Stimulated activated CD4-positive, alpha-beta T cell treated with anti-CD3 and anti-CD28 coated beads, Interleukin-12 subunit alpha, Interleukin-12 subunit beta, amount 100 ng/mL, for 48 hours (primary cell): Measurements from ENCODE around the gene HDC.

Experiments used
- DNase-seq, 3 donors: peaks; one replicate each; pipeline ENCODE4 v3.0.0-alpha.2; 2020; ENCODE audit warnings: low read depth in 2 of 3, low spot score in 1 of 3

HDC gene, protein sequence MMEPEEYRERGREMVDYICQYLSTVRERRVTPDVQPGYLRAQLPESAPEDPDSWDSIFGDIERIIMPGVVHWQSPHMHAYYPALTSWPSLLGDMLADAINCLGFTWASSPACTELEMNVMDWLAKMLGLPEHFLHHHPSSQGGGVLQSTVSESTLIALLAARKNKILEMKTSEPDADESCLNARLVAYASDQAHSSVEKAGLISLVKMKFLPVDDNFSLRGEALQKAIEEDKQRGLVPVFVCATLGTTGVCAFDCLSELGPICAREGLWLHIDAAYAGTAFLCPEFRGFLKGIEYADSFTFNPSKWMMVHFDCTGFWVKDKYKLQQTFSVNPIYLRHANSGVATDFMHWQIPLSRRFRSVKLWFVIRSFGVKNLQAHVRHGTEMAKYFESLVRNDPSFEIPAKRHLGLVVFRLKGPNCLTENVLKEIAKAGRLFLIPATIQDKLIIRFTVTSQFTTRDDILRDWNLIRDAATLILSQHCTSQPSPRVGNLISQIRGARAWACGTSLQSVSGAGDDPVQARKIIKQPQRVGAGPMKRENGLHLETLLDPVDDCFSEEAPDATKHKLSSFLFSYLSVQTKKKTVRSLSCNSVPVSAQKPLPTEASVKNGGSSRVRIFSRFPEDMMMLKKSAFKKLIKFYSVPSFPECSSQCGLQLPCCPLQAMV

DNA sequence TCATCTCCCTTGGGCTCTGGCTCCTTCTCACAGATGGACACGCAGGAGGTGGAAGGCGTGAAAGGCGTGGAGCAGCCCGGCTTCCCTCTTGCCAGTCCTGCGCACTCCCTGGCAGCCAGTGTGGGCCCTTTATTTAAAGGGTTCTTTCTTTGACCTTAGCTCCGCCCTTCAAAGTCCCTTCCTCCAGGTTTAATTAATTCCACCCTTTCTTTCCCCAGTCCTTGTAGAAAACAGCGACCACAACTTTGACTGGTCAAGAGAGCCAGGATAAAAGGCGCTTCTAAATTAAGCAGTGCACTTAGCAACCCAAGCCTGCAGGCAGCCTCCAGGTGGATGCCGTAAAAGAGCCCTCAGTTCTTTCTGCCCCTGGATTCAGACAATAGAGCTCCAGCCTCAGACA is at the start of gene HDC:
Gene HDC, minus strand, starts transcription at position 107 of the 400 bp plus-strand sequence. Its CDS starts 103 bp downstream, at position 4.
- DNase-seq = no peak

GRCh38 chr15:50312636-50313035 is 47.1 kb upstream of the HDC start:
- DNase-seq = no peak

GRCh38 chr15:50307799-50308198 is 42.3 kb upstream of the HDC start:
- no peak for DNase-seq

GRCh38 chr15:50304836-50305235 is 39.3 kb upstream of the HDC start:
- DNase-seq = no peak

DNA sequence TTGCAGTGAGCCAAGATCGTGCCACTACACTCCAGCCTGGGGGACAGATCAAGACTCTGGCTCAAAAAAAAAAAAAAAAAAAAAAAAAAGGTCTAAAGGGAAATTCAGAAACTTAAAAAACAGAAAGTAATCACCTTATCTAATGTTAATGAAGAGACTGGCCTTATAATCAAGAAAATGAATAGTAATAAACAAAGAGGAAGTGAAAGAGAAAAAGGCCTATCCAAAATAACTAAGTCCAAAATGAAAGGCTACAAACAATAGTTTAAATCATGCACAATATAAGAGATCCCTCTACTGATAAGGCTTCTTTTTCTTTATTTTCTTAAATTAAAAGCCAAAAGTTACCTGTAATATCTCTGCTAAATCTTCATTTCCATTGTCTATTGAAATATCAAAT is 37.1 kb upstream of the HDC start:
- no peak for DNase-seq

DNA sequence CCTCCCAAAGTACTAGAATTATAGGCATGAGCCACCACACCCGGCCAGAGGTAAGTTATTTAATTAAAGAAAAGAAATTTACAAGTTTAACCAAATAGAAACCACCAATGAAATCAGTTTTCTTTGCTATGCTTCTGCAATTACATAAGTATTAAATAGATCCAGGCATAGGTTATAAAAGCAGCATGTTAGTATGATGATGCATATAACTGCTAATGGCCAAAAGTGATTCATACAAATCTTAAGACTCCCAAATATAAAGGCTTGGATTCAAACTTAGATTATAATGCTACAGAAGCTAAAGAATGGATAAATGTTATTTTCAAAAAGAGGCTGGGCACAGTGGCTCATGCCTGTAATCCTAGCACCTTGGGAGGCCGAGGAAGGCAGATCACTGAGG is 32.8 kb upstream of the HDC start:
- no peak for DNase-seq

- DNase-seq = no peak
Measured at GRCh38 chr15:50295966-50296365, 30.4 kb upstream of the HDC start.

DNA sequence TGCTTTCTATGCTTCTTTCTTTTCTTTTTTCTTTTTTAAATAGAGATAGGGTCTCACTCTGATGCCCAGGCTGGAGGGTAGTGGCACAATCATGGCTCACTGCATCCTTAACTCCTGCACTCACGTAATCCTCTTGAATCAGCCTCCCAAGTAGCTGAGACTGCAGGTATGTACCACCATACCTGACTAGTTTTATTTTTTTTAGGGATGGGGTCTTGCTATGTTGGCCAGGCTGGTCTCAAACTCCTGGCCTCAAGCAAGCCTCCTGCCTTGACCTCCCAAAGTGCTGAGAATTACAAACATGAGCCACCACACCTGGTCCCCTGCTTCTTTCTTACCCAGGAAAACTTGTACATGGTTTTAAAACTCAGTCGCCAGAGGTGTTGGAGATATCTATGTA is 24.2 kb upstream of the HDC start:
- no peak for DNase-seq

DNA sequence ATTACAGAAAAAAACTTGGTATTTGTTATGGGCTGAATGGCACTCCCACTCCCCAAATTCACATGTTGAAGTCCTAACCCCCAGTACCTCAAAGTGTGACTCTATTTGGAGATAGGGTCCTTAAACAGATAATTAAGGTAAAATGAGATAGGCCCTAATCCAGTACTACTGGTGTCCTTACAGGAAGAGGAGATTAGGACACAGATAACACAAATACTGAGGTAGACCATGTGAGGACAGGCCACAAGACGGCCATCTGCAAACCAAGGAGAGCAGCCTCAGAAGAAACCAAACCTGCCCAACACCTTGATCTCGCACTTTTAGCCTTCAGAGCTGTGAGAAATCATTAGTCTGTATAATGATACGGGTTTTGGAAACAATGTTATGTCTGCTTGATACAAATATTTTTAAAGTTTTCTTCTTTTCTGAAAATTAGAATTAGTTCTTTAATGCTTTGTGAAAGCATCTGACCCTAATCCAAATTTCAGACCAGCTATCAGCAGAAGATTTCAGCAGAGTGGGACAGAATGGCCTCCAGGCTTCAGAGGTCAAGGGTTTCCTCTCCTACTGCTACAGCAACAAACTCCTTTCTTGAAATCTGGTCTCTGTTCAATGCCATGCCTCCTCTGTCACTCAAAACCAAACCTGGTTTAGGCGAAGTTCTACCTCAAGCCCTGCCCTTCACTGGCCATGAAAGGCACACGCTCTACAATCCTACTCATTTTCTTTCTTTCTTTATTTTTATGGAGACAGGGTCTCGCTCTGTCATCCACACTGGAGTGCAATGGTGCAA is 22.0 kb upstream of the HDC start:
- no peak for DNase-seq

GRCh38 chr15:50281427-50281826 is 15.9 kb upstream of the HDC start:
- DNase-seq = no peak

GRCh38 chr15:50280271-50280670 is 14.7 kb upstream of the HDC start:
- DNase-seq = no peak

- no peak for DNase-seq
Measured at GRCh38 chr15:50278496-50278895, 13.0 kb upstream of the HDC start.

DNA sequence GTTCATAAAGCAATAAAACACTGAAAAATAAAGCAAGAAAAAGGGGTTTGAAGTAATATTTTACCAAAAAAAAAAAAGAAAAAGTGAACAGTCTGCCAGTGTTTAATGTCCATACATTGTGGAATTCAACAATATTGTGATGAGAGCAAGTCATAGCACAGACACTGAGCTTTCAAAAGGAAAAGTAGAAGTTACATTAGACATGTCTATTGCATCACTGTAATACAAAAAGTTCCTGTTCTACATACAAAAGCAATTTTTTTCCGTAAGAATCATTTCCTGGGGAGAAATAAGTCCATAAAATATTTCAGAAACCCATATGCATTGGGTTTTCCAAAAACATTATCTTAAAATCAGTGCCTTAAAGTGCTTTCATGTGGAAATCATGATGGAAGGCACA is 11.8 kb upstream of the HDC start:
- no peak for DNase-seq

DNA sequence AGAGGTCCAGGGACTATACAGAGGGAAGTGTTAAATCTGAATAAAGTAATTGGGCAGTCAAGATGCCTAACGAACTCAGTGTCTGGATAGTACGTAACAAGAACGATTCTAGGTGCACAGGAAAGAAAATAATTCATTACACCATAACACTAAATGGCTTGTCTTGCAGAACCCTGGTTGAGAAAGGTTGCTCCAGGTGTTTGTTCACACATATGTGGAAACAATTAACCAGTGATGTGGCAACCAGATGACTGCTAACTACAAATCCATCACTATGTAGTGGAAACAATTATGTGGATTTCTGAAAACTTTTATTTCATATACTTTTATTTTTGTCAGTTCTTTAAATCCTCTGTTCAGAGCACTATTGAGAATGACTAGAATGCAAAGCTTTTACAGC is 10.4 kb upstream of the HDC start:
- no peak for DNase-seq

DNA sequence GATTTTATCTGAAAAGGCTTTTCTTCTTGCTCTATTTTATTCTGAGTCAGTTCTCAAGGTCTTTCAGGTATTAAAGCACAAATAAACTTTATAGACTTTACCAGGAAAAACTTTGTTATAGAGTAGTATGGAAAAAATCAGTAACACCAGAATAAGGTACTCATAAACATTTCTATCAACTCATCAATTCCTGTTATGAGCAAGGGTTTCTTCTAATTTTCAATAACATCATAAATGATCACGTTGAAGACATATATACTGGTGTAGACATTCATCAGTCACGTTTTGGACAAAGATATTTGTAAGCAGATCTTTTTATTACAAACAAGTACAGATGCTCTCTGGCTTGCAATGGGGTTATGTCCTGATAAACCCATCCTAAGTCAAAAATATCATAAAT is 9.6 kb upstream of the HDC start:
- no peak for DNase-seq

GRCh38 chr15:50267577-50267976 is 2.1 kb upstream of the HDC start:
- DNase-seq = no peak

- DNase-seq = peak in 2 of 3 donors; percentile 38 to 52
Measured at GRCh38 chr15:50262533-50262932, 3.0 kb downstream of the HDC start.

- DNase-seq = peak in 1 of 3 donors; percentile 23
Measured at GRCh38 chr15:50261981-50262380, 3.5 kb downstream of the HDC start.

DNA sequence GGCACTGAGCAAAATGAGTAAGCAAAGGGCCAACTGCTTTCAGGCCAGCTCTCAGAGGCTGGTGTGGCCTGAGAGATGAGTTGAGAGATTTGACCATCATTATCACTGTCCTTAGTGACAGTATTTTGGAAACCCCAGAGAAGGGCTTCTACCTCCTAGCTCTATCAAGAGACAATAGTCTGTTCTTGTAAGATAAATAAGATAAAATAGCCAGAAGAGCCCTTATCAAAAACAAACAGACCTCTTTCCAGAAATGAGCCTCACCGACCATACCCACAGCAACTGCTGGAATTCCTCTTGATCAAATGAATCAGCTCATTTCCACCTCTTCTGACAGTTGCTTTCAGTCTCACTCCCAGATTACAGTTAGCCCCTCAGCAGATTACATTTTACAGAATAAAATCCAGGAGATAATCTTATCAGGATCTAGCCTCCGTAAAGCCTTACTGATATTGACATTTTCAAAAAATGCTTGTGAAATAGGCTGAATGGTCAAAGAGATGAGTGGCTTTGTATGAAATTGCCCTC is 4.5 kb downstream of the HDC start:
- no peak for DNase-seq

DNA sequence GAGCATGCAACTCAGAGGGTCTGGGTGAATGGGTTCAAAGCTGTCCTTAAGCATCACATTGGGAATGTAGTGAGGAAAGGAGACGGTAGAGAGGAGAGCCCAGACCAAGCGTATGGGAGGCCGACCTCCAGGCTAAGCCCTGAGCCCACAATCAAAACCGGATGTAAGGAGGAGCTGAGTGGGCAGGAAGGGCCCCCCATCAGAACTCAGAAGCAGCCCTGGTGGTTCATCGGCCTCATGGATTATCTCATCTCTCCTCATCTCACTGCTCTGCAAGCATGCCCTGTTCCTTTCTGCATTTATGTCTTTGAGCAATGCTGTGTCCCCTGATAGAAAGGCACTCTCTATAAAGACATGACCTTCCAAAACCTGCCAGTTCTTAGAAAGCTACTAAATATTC is 6.2 kb downstream of the HDC start:
- DNase-seq = no peak

GRCh38 chr15:50257924-50258323 is 7.6 kb downstream of the HDC start:
- no peak for DNase-seq

GRCh38 chr15:50257332-50257731 is 8.2 kb downstream of the HDC start:
- no peak for DNase-seq
